GM21360 (cell line): ENCODE measurements around the gene YPEL1.
"Not testable (repeated sequence)": the region's sequence is repeated elsewhere in the genome, so short reads cannot be mapped to it uniquely, and the experiment has no call there.

ENCODE experiments used
- ATAC-seq: cut with Tn5 transposase; IDR thresholded peaks from one replicate; pipeline ENCODE4 v1.9.1; 2021; ENCODE audit warnings: mild to moderate bottlenecking, moderate library complexity; ENCODE audit not compliant: unreplicated experiment

YPEL1 gene

GRCh38 chr22:21724496-21724895 is 11.1 kb downstream of the YPEL1 start:
- ATAC-seq: not testable (repeated sequence)

- not testable (repeated sequence) for ATAC-seq
Observed at GRCh38 chr22:21721195-21721852, 14.3 kb downstream of the YPEL1 start.

GRCh38 chr22:21720191-21720859 is 15.3 kb downstream of the YPEL1 start:
- ATAC-seq: not testable (repeated sequence)

- no peak for ATAC-seq
Observed at GRCh38 chr22:21719024-21719423, 16.6 kb downstream of the YPEL1 start.

- no peak for ATAC-seq
Observed at GRCh38 chr22:21718499-21718898, 17.1 kb downstream of the YPEL1 start.

GRCh38 chr22:21716395-21717122 is 19.0 kb downstream of the YPEL1 start:
- not testable (repeated sequence) for ATAC-seq

GRCh38 chr22:21714786-21715185 is 20.8 kb downstream of the YPEL1 start:
- ATAC-seq: no peak

- no peak for ATAC-seq
Observed at GRCh38 chr22:21714059-21714770, 21.4 kb downstream of the YPEL1 start.

- no peak for ATAC-seq
Observed at GRCh38 chr22:21713428-21714058, 22.1 kb downstream of the YPEL1 start.

GRCh38 chr22:21712751-21713427 is 22.7 kb downstream of the YPEL1 start:
- no peak for ATAC-seq

GRCh38 chr22:21711851-21712250 is 23.7 kb downstream of the YPEL1 start:
- ATAC-seq: no peak

GRCh38 chr22:21710156-21710555 is 25.4 kb downstream of the YPEL1 start:
- ATAC-seq: no peak

GRCh38 chr22:21709688-21710087 is 25.9 kb downstream of the YPEL1 start:
- no peak for ATAC-seq

GRCh38 chr22:21708960-21709359 is 26.6 kb downstream of the YPEL1 start:
- ATAC-seq: no peak

- ATAC-seq: no peak
Observed at GRCh38 chr22:21707677-21708076, 27.9 kb downstream of the YPEL1 start.

GRCh38 chr22:21703684-21704316 is 31.8 kb downstream of the YPEL1 start:
- no peak for ATAC-seq

- ATAC-seq: no peak
Observed at GRCh38 chr22:21702700-21703683, 32.6 kb downstream of the YPEL1 start.

- no peak for ATAC-seq
Observed at GRCh38 chr22:21702094-21702493, 33.5 kb downstream of the YPEL1 start.
